ENCODE results near the gene HS3ST2.

DNA sequence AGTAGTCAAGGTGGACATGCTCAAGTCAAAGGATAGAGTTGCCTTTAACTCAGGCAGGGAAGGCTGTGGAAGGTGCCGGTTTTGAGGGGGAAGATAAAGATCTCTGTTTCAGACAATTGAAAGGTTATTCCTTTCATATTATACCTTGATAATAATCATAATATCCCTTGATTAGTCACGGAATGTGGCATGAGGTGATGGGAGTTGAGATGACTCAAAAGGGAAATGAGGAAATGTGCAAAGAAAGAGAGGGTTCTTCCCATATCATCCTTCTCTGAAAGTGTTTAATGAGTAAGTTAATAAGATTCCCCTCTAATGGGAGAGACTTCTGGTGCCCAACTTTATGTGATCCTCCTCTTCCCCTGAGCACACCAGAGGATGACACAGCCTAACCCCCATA is 43.1 kb upstream of the HS3ST2 start:
- TF ChIP-seq, protein P1, sequence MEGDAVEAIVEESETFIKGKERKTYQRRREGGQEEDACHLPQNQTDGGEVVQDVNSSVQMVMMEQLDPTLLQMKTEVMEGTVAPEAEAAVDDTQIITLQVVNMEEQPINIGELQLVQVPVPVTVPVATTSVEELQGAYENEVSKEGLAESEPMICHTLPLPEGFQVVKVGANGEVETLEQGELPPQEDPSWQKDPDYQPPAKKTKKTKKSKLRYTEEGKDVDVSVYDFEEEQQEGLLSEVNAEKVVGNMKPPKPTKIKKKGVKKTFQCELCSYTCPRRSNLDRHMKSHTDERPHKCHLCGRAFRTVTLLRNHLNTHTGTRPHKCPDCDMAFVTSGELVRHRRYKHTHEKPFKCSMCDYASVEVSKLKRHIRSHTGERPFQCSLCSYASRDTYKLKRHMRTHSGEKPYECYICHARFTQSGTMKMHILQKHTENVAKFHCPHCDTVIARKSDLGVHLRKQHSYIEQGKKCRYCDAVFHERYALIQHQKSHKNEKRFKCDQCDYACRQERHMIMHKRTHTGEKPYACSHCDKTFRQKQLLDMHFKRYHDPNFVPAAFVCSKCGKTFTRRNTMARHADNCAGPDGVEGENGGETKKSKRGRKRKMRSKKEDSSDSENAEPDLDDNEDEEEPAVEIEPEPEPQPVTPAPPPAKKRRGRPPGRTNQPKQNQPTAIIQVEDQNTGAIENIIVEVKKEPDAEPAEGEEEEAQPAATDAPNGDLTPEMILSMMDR (IDR thresholded peaks at IDR 0.05 in 8 of 11, conservative IDR thresholded peaks at IDR 0.05 in 3 of 11), result no peak
- no peak for TF ChIP-seq POLR2A (IDR thresholded peaks at IDR 0.05)

Measured in spleen (tissue), 7 donors.